HepG2 (cell line): Measurements from ENCODE around the gene MRAP. TPM values are rescaled to one million over a fixed set of nuclear protein-coding genes. Genes with fewer than 3 reads are reported as not detected.

Experiments
- GABPB1 ChIP-seq: IDR thresholded peaks from 2 replicates; pipeline ENCODE4 v1.6.1; 2016; ENCODE audit warnings: mild to moderate bottlenecking, missing genetic modification reagents, moderate library complexity, missing compliant biosample characterization
- HOXA9 ChIP-seq: sonication (generic); formaldehyde crosslinking; IDR thresholded peaks from 2 replicates; pipeline ENCODE4 v1.8.1; 2022; ENCODE audit warnings: missing genetic modification reagents, mild to moderate bottlenecking, moderate library complexity, borderline replicate concordance
- ISX ChIP-seq: sonication (generic); formaldehyde crosslinking; conservative IDR thresholded peaks from 2 replicates; pipeline ENCODE4 v1.5.0; 2020; ENCODE audit warnings: missing genetic modification reagents
- KMT2A ChIP-seq: sonication (generic); formaldehyde crosslinking; IDR thresholded peaks from 2 replicates; pipeline ENCODE4 v1.4.0; 2020; ENCODE audit warnings: missing genetic modification reagents
- NFE2L1 ChIP-seq: sonication (generic); formaldehyde crosslinking; IDR thresholded peaks from 2 replicates; pipeline ENCODE4 v1.4.0; 2020; ENCODE audit warnings: missing genetic modification reagents, mild to moderate bottlenecking, borderline replicate concordance
- NFIC ChIP-seq: IDR thresholded peaks from 2 replicates; pipeline ENCODE4 v1.6.1; 2012; ENCODE audit warnings: mild to moderate bottlenecking, low read length, inconsistent platforms
- PCBP1 ChIP-seq: fragments of 200-400 bp; formaldehyde crosslinking; IDR thresholded peaks from 2 replicates; pipeline ENCODE4 v1.6.1; 2017; ENCODE audit warnings: mild to moderate bottlenecking, low read depth, low read length, borderline replicate concordance
- PHB2 ChIP-seq: fragments of 450-650 bp; IDR thresholded peaks from 2 replicates; pipeline ENCODE4 v1.6.1; 2018; ENCODE audit not compliant: partially characterized antibody
- SP1 ChIP-seq, 2 experiments: fragments of 450-650 bp in 1 of 2; sonication (generic) in 1 of 2; formaldehyde crosslinking in 1 of 2; IDR thresholded peaks; 2 replicates each; pipeline versions ENCODE4 v1.4.0 to v1.6.1; 2016 to 2020; ENCODE audit warnings: missing genetic modification reagents in 1 of 2
- XBP1 ChIP-seq: sonication (generic); formaldehyde crosslinking; IDR thresholded peaks from 2 replicates; pipeline ENCODE4 v1.5.0; 2020; ENCODE audit warnings: missing genetic modification reagents
- ZNF337 ChIP-seq: sonication (generic); formaldehyde crosslinking; IDR thresholded peaks from 2 replicates; pipeline ENCODE4 v1.5.1; 2020; ENCODE audit warnings: missing genetic modification reagents, low read depth, mild to moderate bottlenecking, borderline replicate concordance
- ZNF382 ChIP-seq: sonication (generic); formaldehyde crosslinking; IDR thresholded peaks from 2 replicates; pipeline ENCODE4 v1.5.0; 2020; ENCODE audit warnings: missing genetic modification reagents, mild to moderate bottlenecking, borderline replicate concordance
- ZNF430 ChIP-seq: sonication (generic); formaldehyde crosslinking; IDR thresholded peaks from 2 replicates; pipeline ENCODE4 v1.9.0; 2021; ENCODE audit warnings: mild to moderate bottlenecking, missing genetic modification reagents
- ZNF431 ChIP-seq: sonication (generic); formaldehyde crosslinking; IDR thresholded peaks from 2 replicates; pipeline ENCODE4 v1.9.0; 2022; ENCODE audit warnings: missing genetic modification reagents, low read depth, mild to moderate bottlenecking, borderline replicate concordance
- ZNF468 ChIP-seq: sonication (generic); formaldehyde crosslinking; IDR thresholded peaks from 2 replicates; pipeline ENCODE4 v1.8.0; 2022; ENCODE audit warnings: mild to moderate bottlenecking, moderate library complexity, missing genetic modification reagents
- ZNF776 ChIP-seq: sonication (generic); formaldehyde crosslinking; IDR thresholded peaks from 2 replicates; pipeline ENCODE4 v1.4.0; 2020; ENCODE audit warnings: mild to moderate bottlenecking, missing genetic modification reagents
- ZNF782 ChIP-seq: sonication (generic); formaldehyde crosslinking; IDR thresholded peaks from 2 replicates; pipeline ENCODE4 v1.4.0; 2020; ENCODE audit warnings: missing genetic modification reagents, mild to moderate bottlenecking, borderline replicate concordance
- ZNF879 ChIP-seq: sonication (generic); formaldehyde crosslinking; IDR thresholded peaks from 2 replicates; pipeline ENCODE4 v1.8.1; 2023; ENCODE audit warnings: missing genetic modification reagents
- polyA plus RNA-seq, 8 experiments: library from polyadenylated mRNA; depleted of rRNA in 3 of 8; stranded (reverse) in 7 of 8; unstranded in 1 of 8; fragments of >200 nt; fragmentation: Illumina TruSeq in 4 of 8; extraction: Trizol in 4 of 8; gene quantifications; 2 replicates each; pipeline versions ENCODE4 v1.2.1 to v1.2.3, GENCODE V29; 2011 to 2016; ENCODE audit warnings: low read depth in 4 of 8, missing spikeins in 1 of 8, mixed read lengths in 1 of 8; ENCODE audit not compliant: insufficient read depth in 1 of 8
- total RNA-seq, 5 experiments: library from RNA; depleted of rRNA; stranded (reverse); fragments of >200 nt; fragmentation: Illumina TruSeq; extraction: Trizol; gene quantifications; 2 replicates each; pipeline ENCODE4 v1.2.3, GENCODE V29; 2016; ENCODE audit warnings: low read depth in 1 of 5
- TF ChIP-seq, protein P1 (sequence below): sonication (generic); formaldehyde crosslinking; IDR thresholded peaks from 2 replicates; pipeline ENCODE4 v1.4.0; 2020; ENCODE audit warnings: missing genetic modification reagents
- TF ChIP-seq, protein P2 (sequence below): sonication (generic); formaldehyde crosslinking; IDR thresholded peaks from 2 replicates; pipeline ENCODE4 v1.5.0; 2020; ENCODE audit warnings: mild to moderate bottlenecking, low read depth, missing genetic modification reagents, borderline replicate concordance
- TF ChIP-seq, protein P3 (sequence below): sonication (generic); formaldehyde crosslinking; IDR thresholded peaks from 2 replicates; pipeline ENCODE4 v1.4.0; 2020; ENCODE audit warnings: missing genetic modification reagents
- TF ChIP-seq, protein P4 (sequence below): sonication (generic); formaldehyde crosslinking; IDR thresholded peaks from 2 replicates; pipeline ENCODE4 v1.8.0; 2022; ENCODE audit warnings: mild to moderate bottlenecking, missing genetic modification reagents; ENCODE audit not compliant: insufficient replicate concordance

The MRAP gene
- total and polyA plus RNA-seq, 2 of the 13 experiments (the other 11 are each of a cell fraction or from before 2014, with no cell fraction given): 0.46 to 1.2 TPM

DNA sequence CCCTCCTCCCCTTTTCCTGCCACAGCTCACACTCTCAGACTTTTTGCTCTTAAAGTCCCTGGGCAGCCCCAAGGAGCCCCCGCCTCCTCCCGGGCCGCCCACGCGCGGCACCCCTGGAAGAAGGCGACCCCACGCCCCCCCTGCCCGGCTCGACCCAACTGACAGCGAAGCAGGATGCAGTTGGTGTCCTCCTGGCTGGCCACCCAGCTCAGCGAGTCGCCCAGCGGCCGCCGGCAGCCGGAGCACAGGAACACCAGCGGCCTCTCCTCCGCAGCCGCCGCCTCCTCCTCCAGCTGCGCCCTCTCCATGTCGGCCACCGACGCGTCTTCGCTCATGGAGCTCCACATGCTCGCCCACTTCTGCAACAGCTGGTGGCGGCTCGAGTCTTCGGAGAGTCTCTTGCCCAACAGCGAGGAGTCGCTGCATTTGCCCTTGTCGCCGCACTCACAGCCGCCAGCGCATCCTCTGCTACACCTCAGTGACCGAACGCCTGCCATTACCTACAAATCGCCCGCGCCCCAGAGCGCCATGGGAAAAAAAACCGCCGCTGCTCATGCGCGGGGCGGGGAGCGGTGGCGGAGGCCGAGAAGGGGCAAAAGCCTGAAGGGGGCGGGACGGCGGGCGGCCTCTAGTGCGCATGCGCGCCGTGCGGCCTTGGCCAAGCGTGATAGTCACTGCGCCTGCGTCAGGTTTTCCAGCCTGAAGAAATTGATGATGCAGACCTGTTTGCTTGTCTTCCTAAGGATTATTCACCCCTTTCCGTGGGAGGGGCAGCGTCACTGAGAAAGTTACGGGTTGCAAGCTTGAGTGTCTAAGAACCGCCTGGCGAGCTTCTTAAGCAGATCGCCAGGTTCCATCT, 19.9 kb upstream of the MRAP start, which contains the start of gene MIS18A (continued):
- TF ChIP-seq, protein P1, sequence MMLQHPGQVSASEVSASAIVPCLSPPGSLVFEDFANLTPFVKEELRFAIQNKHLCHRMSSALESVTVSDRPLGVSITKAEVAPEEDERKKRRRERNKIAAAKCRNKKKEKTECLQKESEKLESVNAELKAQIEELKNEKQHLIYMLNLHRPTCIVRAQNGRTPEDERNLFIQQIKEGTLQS (CRISPR knock-in tag): no peak
- TF ChIP-seq XBP1 (CRISPR knock-in tag): no peak
- TF ChIP-seq NFIC: no peak
- TF ChIP-seq, protein P2, sequence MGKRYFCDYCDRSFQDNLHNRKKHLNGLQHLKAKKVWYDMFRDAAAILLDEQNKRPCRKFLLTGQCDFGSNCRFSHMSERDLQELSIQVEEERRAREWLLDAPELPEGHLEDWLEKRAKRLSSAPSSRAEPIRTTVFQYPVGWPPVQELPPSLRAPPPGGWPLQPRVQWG: no peak
- no peak for TF ChIP-seq ZNF337 (CRISPR knock-in tag)
- TF ChIP-seq ZNF430 (CRISPR knock-in tag): no peak
- no peak for TF ChIP-seq NFE2L1 (CRISPR knock-in tag)
- TF ChIP-seq KMT2A (CRISPR knock-in tag): peak; percentile 93
- TF ChIP-seq, protein P3, sequence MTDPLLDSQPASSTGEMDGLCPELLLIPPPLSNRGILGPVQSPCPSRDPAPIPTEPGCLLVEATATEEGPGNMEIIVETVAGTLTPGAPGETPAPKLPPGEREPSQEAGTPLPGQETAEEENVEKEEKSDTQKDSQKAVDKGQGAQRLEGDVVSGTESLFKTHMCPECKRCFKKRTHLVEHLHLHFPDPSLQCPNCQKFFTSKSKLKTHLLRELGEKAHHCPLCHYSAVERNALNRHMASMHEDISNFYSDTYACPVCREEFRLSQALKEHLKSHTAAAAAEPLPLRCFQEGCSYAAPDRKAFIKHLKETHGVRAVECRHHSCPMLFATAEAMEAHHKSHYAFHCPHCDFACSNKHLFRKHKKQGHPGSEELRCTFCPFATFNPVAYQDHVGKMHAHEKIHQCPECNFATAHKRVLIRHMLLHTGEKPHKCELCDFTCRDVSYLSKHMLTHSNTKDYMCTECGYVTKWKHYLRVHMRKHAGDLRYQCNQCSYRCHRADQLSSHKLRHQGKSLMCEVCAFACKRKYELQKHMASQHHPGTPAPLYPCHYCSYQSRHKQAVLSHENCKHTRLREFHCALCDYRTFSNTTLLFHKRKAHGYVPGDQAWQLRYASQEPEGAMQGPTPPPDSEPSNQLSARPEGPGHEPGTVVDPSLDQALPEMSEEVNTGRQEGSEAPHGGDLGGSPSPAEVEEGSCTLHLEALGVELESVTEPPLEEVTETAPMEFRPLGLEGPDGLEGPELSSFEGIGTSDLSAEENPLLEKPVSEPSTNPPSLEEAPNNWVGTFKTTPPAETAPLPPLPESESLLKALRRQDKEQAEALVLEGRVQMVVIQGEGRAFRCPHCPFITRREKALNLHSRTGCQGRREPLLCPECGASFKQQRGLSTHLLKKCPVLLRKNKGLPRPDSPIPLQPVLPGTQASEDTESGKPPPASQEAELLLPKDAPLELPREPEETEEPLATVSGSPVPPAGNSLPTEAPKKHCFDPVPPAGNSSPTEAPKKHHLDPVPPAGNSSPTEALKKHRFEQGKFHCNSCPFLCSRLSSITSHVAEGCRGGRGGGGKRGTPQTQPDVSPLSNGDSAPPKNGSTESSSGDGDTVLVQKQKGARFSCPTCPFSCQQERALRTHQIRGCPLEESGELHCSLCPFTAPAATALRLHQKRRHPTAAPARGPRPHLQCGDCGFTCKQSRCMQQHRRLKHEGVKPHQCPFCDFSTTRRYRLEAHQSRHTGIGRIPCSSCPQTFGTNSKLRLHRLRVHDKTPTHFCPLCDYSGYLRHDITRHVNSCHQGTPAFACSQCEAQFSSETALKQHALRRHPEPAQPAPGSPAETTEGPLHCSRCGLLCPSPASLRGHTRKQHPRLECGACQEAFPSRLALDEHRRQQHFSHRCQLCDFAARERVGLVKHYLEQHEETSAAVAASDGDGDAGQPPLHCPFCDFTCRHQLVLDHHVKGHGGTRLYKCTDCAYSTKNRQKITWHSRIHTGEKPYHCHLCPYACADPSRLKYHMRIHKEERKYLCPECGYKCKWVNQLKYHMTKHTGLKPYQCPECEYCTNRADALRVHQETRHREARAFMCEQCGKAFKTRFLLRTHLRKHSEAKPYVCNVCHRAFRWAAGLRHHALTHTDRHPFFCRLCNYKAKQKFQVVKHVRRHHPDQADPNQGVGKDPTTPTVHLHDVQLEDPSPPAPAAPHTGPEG (CRISPR knock-in tag): no peak
- no peak for TF ChIP-seq ZNF431
- TF ChIP-seq ZNF782: no peak
- TF ChIP-seq, protein P4, sequence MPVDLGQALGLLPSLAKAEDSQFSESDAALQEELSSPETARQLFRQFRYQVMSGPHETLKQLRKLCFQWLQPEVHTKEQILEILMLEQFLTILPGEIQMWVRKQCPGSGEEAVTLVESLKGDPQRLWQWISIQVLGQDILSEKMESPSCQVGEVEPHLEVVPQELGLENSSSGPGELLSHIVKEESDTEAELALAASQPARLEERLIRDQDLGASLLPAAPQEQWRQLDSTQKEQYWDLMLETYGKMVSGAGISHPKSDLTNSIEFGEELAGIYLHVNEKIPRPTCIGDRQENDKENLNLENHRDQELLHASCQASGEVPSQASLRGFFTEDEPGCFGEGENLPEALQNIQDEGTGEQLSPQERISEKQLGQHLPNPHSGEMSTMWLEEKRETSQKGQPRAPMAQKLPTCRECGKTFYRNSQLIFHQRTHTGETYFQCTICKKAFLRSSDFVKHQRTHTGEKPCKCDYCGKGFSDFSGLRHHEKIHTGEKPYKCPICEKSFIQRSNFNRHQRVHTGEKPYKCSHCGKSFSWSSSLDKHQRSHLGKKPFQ (CRISPR knock-in tag): no peak
- TF ChIP-seq SP1 (IDR thresholded peaks at IDR 0.05): no peak
- TF ChIP-seq SP1 (CRISPR knock-in tag; IDR thresholded peaks at IDR 0.05): peak; percentile 79
- no peak for TF ChIP-seq ZNF382 (CRISPR knock-in tag)
- TF ChIP-seq ZNF879: no peak
- TF ChIP-seq PHB2: no peak
- TF ChIP-seq PCBP1: no peak
- TF ChIP-seq HOXA9: peak; percentile 63; the same call in 1 of the 2 replicates
- peak; percentile 82 for TF ChIP-seq GABPB1
- TF ChIP-seq ISX (CRISPR knock-in tag): no peak
- no peak for TF ChIP-seq ZNF468 (CRISPR knock-in tag)
- TF ChIP-seq ZNF776 (CRISPR knock-in tag): peak; percentile 88; the same call in 1 of the 2 replicates
